HCEC 1CT (cell line): ENCODE data around the gene AKAP17A.

Experiments used
- DNase-seq: peaks from one replicate; pipeline ENCODE4 v3.0.0-alpha.2; 2017

Gene AKAP17A

DNA sequence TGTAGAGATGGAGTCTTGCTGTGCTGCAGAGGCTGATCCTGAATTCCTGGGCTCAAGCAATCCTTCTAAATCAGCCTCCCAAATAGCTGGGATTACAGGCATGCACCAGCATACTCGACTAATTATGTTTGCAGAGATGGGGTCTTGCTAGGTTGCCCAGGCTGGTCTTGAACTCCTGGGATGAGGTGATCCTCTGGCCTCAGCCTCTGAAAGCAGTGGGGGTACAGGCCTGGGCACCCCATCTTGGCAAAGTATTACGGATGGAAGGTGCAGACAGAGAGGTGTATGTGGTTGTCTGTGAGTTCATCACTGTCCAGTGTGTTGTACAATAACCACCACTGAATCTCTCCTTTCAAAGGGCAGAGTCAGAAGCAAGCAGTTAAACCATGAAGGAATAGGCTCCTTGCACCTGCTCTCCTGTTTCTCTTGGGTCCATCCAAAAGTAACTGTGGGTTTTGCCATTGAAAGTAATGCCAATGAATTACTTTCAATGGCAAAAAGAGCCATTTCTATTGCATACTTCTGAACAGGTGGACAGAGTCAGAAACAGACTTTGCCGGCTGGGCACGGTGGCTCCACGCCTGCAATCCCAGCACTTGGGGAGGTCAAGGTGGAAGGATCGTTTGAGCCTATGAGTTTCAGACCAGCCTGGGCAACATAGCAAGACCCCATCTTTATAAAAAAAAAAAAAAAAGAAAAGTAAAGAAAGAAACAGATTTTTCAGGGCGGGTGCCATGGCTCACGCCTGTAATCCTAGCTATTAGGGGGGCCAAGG is 7.0 kb upstream of the AKAP17A start:
- no peak for DNase-seq

DNA sequence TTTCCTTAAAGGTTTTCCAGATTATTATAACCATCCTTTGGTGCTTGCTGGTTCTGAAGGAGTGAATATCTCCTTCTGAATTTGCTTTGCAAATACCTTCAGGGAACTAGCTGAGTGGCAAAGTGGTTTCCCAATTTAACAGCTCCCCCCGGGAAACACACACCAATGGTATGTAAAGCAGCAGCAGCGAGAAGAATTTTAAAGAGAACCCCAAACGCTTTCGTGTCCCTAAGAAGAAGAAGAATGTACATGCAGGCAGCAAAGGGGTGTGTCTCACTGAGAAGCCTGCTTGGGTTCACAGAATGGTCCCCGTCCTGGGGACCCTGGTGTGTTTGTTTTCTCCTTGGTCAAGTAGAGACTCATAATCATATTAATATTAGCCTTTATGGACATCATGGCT is 4.2 kb upstream of the AKAP17A start:
- no peak for DNase-seq

DNA sequence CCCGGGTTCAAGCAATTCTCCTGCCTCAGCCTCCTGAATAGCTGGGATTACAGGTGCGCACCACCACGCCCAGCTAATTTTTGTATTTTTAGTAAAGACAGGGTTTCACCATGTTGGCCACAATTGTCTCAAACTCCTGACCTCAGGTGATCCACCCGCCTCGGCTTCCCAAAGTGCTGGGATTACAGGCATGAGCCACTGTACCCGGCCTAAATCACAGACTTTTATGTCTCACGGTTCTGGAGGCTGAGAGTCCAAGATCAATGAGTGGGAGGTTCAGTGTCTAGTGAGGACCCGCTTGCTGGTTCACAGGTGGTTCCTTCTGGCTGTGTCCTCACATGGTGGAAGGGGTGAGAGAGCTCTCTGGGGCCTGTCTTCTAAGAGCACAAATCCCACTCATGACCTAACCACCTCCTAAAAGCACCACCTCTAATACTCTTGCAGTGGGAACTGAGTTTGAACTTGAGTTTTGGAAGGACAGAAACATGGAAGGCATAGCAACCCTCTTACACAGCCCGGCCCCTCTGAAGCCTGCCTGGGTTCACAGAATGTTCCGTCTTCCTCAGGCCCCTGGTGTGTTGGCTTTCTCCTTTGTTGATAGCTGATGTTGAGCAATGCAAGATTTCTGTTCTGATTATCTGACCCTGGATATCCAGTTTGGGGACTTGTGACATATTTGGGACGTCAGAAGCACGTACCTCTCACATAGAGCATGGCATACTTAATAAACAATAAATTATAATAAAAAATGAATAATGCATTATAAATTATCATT is 1.9 kb upstream of the AKAP17A start:
- DNase-seq, result no peak

DNA sequence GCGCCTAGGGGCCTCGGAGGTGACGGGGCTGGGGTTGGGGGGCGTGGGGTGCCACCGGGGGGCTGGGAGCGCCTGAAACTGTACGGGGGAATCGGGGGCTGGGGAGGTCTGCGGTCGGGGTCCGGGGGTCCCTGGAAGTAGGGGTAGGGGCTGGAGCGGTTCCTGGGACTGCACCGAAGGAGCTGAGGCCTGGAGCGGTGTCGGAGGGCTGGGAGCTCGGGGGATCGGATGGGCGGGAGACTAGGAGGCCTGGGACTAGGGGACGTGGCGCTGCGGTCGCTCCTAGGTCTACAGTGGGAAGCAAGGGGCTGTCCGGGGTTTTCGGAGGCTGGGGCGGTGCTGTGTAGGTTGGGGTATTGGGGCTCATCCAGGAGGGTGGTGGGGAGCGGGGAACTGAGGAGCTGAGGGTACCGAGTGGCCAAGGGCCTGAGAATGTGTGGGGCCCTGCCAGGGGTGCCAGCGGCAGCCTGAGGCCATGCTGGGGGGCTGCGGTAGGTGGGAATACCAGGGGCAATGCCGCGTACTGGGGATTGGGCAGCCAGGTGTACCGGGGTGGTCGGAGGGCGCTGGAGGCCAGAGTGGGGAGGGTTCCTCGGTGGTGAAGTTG is 562 bp downstream of the AKAP17A start:
- DNase-seq, result no peak

DNA sequence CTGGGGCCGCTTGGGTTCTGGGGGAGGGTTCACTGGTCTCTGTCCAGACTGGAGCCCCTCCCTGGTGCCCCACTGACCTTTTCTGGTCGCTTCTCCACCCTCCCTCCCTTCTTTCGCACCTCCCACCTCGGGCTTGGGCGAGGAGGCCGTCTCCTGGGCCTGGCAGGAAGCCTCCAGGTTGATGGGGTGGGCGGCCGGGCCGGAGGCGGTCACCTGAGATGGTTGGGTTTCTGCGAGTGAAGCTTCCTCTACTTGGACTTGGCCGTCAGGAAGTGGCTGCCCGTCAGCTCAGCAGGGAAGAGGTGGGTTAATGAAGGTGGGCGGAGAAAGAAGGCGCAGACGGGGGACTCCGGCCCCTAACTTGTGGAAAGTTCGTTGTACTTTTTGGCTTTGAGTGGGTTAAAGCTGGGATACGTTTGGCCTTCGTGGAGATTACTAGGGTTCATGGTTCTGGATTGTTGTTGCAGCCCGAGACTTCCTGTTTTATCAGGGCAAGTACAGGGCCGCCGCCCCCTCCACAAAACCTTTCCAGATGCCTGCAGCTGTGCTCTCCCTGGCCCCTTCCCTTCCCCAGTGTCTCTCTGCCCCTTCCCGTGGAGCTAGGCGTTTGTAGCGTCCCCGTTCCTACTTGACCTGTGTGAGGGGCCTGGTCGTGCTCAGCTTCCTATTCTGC is 1.2 kb downstream of the AKAP17A start:
- no peak for DNase-seq

DNA sequence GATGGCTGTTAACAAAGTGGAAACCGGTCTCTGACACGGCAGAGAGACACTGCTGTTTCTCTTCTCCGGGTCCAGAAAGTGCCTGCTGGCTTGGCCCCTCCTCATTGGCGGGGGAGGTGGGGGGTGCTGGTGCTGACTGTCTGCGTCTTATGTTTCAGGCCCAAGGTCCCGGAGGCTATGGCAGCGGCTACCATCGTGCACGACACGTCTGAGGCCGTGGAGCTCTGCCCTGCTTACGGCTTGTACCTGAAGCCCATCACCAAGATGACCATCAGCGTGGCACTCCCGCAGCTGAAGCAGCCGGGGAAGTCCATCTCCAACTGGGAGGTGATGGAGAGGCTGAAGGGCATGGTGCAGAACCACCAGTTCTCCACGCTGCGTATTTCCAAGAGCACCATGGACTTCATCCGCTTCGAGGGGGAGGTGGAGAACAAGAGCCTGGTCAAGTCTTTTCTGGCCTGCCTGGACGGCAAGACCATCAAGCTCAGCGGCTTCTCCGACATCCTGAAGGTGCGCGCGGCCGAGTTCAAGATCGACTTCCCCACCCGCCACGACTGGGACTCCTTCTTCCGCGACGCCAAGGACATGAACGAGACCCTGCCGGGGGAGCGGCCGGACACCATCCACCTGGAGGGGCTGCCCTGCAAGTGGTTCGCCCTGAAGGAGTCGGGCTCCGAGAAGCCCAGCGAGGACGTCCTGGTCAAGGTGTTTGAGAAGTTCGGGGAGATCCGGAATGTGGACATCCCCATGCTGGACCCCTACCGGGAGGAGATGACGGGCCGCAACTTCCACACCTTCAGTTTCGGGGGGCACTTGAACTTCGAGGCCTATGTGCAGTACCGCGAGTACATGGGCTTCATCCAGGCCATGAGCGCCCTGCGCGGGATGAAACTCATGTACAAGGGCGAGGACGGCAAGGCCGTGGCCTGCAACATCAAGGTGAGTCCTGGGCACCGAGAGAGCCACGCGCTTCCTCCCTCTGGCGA is 2.2 kb downstream of the AKAP17A start:
- DNase-seq, result no peak

DNA sequence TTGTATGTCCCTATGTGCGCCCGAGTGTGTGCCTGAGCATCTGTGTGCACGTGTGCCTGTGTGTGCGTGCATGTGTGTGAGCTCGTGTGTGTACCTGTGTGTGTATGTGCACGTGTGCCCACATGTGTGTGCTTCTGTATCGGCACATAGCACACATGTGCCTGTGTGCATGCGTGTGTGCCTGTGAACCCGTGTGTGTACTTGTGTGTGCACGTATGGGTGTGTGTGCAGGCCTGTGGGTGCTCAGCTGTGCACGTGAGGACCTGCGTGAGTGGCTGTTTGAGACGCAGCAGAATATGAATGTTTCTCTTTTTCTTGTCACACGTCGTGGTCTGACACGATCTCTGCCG is 4.3 kb downstream of the AKAP17A start:
- no peak for DNase-seq

DNA sequence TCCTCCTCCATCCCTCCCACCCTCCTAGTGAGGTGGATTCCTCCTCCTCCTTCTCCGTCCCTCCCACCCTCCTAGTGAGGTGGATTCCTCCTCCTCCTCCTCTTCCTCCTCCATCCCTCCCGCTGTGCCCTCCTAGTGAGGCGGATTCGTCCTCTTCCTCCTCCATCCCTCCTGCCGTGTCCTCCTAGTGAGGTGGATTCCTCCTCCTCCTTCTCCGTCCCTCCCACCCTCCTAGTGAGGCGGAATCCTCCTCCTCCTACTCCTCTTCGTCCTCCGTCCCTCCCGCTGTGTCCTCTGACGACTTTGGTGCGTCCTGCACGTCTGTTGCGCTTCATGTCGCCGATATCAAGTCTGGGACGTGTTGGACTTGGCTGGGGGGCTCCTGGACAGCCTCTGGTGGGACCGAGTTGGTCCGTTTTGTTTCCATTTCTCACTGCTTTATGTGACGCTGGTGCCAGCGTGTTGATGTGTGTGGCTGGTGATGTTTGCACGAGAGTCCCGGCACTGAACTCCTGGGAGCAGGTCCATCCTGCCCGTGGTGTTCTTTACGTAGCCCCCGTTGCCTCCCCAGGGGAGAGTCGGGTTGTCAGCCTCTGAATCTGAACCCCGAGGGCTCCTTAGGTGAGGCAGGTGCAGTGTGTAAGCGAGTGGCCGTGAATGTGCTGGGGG is 5.4 kb downstream of the AKAP17A start:
- DNase-seq, result no peak

DNA sequence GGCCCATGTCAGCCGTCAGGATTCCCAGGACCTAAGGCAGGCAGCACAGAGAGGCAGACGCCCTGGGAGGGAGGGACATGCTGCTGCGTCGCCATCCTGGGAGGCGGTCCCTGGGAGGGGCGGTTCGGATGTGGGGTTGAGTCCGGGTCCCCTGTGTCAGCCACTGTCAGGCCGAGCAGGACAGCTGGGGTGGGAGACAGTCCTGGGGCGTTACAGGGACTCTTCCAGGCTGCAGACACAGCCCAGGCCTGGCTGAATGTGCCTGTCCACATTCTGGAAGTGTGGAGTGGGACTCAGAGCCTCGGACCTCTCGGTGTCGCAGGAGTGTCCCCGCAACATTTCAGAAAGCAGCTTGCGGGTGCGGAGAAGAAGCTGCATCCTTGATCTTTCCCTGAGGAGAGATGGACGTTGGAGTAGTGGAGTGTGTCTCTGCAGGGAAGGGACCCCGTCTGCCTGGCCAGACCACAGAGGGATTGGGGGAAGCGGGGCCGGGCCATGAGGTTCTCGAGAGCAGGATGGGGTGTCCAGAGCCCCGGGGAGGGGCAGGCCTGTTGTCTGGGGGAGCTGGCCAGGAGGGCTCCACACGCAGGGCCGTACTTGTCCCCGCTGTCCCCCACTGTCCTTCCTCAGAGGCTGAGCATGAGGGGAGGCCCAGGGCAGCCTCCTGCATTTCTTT is 6.1 kb downstream of the AKAP17A start:
- DNase-seq, result no peak

DNA sequence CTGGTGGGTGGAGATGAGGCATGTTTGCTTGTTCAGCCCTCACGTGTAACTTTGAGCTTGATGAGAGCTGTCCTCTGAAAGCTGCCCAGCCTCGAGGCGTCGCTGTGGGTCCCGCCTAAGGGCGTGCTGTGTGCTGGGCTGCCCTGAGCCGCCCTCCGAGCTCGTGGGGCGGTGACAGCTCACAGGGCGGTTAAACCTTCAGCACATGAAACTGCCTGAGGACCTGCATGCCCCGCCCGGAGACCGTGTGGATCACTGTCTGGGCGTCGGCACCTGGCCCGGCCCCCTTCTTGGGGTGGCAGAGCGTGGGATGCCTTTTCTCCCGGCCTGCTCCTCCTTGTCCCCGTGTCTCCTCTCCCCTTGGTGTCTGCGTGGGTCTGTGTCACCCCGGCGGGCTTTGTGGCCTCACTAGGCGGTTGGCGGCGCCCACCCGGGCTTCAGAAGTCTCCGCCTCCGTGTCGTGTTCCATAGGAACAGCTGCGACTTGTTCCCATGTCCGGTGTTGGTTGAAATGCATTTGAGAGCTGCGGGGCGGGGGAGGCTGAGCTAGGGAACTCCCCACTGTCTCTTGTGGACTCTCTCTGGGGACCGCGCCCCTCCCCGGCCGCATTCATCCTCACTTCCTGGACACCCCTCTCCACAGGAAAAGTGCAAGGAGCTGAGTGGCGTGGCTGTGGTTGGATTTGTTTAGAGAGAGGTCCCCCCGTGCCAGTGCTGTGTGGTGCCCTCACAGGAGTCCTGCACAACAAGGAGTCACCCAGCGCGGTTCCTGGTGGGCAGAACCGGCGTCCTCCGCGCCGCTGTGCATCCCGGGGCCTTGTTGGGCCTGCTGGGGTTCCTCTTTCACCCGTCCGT is 6.8 kb downstream of the AKAP17A start:
- DNase-seq, result no peak

DNA sequence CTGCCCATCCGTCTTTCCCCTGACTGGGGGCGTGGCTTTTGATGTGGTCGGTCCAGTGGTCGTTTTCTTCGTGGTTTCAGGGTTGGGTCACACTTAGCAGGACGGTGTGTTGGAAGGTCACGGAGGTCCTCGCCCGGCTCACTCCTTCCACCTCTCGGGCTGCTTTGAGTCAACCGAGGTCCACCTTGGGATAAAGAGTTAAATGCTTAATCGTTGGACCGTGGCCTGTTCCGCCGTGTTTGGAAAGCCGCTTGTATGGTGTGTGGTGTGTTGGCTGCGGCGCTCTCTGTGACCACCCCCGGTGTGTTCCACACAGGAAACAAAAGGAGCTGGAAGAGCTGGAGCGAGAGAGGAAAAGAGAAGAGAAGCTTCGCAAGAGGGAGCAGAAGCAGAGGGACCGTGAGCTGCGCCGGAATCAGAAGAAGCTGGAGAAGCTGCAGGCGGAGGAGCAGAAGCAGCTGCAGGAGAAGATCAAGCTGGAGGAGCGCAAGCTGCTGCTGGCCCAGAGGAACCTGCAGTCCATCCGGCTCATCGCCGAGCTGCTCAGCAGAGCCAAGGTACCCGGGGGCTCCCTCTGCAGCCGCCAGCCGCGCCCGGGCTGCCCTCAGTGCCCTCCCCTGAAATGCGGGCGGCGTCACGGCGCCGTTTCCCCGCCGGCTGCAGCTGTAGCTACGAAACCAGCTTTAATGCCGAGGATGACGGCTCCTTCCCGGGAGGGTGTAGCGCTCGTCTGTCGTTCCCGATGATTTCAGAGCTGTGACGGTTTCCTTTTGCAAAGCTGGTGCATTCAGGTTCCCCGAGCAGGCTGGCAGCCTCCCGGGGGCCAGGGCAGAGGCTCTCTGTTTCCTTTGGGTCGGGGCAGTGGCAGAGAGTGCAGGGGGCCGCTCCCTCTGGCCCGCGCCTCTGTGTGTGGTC is 7.7 kb downstream of the AKAP17A start:
- no peak for DNase-seq

DNA sequence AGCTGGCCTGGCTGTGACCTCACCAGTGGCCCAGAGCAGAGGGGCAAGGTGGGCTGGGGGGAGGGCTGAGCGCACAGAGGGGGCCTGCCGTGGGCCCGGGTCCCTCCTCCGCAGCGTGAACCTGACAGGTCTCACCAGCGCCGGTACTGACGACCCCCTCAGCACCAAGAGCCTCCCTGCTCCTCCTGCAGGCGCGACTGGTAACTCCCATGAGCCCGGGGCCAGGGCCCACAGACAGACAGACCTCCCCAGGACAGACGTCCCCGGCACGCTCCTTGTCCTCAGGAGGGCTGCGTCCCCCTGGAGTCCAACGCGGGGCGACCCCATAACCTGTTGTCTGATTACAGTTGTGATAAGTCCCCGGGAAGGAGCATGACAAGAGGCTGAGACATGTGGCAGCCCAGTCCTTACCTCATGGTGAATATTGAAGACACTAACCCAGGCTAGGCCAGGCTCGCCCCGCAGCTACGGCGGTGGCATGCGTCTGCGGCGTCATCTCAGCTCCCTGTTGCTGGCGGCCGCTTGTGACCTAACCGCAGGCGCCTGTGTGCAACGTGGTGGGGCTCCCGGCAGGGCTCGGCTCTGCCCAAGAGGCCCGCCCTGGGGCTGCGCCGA is 8.5 kb downstream of the AKAP17A start:
- DNase-seq, result no peak

DNA sequence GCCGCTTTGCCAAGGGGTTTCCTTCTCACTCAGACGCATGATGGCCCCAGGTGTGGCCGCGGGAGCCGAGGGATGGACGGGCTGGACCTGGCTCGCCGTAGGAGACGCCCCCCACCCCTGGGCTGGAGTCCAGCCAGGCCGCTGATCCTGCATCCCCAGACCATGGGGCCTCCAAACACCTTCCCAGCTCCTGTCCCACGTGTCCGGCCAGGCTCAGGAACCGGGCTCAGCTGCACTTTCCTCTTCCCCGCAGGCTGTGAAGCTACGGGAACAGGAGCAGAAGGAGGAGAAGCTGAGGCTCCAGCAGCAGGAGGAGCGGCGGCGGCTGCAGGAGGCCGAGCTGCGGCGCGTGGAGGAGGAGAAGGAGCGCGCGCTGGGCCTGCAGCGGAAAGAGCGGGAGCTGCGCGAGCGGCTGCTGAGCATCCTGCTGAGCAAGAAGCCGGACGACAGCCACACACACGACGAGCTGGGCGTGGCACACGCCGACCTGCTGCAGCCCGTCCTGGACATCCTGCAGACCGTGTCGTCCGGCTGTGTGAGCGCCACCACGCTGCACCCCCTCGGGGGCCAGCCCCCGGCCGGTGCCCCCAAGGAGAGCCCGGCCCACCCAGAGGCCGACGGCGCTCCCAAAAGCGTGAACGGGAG is 9.1 kb downstream of the AKAP17A start:
- no peak for DNase-seq

DNA sequence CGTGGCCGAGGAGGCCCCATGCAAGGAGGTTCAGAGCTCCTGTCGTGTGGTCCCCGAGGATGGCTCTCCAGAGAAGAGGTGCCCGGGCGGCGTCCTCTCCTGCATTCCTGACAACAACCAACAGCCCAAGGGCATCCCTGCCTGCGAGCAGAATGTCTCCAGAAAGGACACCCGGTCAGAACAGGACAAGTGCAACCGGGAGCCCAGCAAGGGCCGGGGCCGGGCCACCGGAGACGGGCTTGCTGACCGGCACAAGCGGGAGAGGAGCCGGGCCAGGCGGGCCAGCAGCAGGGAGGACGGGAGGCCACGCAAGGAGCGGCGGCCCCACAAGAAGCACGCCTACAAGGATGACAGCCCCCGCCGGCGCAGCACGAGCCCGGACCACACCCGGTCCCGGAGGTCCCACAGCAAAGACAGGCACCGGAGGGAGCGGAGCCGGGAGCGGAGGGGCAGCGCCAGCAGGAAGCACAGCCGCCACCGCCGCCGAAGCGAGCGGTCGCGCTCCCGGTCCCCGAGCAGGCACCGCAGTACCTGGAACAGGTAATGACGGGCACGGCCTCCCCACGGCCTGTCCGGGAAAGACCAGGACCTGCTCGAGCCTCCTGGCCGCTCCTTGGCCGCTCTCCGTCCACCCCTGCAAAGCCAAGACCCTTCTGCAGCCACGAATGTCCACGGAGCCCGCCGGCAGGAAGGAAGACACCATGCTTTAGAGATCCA is 9.8 kb downstream of the AKAP17A start:
- DNase-seq, result no peak

DNA sequence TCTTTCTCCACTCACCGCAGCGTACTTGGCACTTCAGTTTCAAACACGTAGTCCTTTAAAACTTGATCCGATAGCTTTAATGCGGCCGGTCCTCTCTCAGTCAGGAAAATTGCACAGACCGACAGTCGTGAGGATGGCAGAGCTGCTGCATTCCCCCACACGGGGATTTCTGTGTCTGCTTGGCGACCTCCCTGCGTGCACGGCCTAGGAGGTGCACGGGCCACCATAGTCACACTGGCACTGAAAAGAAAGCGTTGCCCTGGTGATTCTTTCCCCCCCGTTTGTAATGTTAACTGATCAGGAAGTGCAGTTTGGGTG is 10.3 kb downstream of the AKAP17A start:
- DNase-seq, result no peak

DNA sequence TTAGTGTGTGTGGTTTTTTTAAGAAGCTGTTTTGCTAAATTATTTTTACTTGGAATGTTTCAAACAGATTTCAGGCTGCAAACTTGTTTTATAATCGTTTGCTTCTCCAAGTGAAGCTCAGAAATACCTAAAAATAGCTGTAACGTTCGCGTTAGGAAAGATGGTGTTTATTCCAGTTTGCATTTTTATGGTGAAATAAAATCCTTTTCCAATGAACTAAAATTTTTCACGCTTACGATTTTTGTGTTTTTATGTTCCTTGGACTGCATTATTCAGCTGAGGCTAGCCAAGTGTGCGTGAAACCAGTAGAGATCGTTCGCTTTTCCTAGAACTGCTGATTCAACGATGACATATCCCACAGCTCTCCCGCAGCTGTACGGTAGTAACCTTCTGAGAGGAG is 10.9 kb downstream of the AKAP17A start:
- no peak for DNase-seq

DNA sequence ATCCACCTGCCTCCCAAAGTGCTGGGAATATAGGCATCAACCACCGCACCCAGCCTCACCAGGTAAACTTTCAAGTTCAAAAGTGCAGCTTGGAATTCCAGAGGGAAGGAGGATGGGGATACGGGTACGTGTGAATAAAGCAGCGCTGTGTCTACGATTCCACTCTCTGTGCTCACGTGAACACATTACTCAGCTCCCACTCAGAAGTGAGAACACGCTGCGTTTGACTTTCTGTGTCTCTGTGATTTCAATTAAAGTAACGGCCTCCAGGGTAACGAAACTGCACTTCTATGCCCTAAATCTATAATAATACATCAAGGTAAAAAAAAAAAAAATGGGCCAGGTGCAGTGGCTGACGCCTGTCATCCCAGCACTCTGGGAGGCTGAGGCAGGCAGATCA is 15.1 kb downstream of the AKAP17A start:
- DNase-seq, result no peak

DNA sequence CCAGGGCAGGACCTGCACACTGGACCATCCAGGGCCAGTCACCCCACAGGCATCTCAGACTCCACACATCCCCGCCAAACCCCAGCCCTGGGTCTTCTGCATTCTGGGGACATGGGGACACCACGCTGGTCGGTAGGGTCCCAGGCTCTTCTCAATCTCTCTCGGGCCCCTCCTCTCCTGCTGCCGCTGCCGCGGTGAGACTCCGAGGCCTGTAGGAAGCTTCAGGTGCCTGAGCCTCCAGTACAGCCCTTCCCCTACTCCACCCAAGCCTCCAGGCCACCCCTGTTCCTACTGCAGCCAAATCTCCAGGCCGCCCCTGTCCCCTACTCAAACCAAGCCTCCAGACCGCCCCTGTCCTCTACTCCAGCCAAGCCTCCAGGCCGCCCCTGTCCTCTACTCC is 17.9 kb downstream of the AKAP17A start:
- no peak for DNase-seq
